ENCODE measurements around the gene FAM181A. TPM values are rescaled to one million over a fixed set of nuclear protein-coding genes. Genes with fewer than 3 reads are reported as not detected.

FAM181A gene
- total RNA-seq, 4 donors from 2014 or later: not detected

- 85% methylated on average over 20 of the region's 20 CpGs; no CpG with 5 or more reads in 1 of the 2 donors for WGBS, 2 donors (ENCODE audit: low coverage in 1 of 2)
- in situ Hi-C loops (cut with MboI; ENCODE audit: low pct_ligation_motif_present in 1 of 4, low pct_unique_long_range_greater_than_20kb in 1 of 4, low sequenced_read_pairs in 3 of 4): no loop called here
Observed at GRCh38 chr14:93950948-93951634, 23.9 kb downstream of the FAM181A start.

GRCh38 chr14:93951635-93952540 is 24.7 kb downstream of the FAM181A start:
- Histone ChIP-seq H3K4me1 (peaks cover 0 to 21% (median 6%) of the 10 kb centered on the region in 4 donors), H3K4me3 (no peak overlapping the region), H3K27ac (peak overlapping the region in 3 of 4 donors; percentile 0 to 87 (median 36)), H3K36me3 (no peaks in the 10 kb centered on the region), H3K27me3 (no peaks in the 10 kb centered on the region), H3K9me3 (no peaks in the 10 kb centered on the region)
- TF ChIP-seq POLR2A (IDR thresholded peaks at IDR 0.05) (no peak), EP300 (IDR thresholded peaks at IDR 0.05; ENCODE audit: low read depth) (no peak)
- intact Hi-C loops (cut with DNase I; ENCODE audit: low total_unique reads) (no loop called here), in situ Hi-C loops (cut with MboI; ENCODE audit: low pct_ligation_motif_present in 1 of 4, low pct_unique_long_range_greater_than_20kb in 1 of 4, low sequenced_read_pairs in 3 of 4) (no loop called here)
- 48% methylated on average over 7 of the region's 7 CpGs; no CpG with 5 or more reads in 1 of the 2 donors for WGBS, 2 donors (ENCODE audit: low coverage in 1 of 2)
- DNase-seq: no peak

More at GRCh38 chr14:93950948-93951634, 23.9 kb downstream of the FAM181A start:
- Histone ChIP-seq H3K27me3 (no peaks in the 10 kb centered on the region), H3K9me3 (no peaks in the 10 kb centered on the region), H3K4me3 (no peak overlapping the region), H3K27ac (peak overlapping the region in 1 of 4 donors; percentile 87), H3K4me1 (peaks cover 0 to 14% (median 0%) of the 10 kb centered on the region in 4 donors), H3K36me3 (no peaks in the 10 kb centered on the region)
- DNase-seq: no peak
- TF ChIP-seq POLR2AphosphoS5 (IDR thresholded peaks at IDR 0.05): no peak
- TF ChIP-seq EP300 (IDR thresholded peaks at IDR 0.05; ENCODE audit: low read depth): no peak
- TF ChIP-seq, protein P1, sequence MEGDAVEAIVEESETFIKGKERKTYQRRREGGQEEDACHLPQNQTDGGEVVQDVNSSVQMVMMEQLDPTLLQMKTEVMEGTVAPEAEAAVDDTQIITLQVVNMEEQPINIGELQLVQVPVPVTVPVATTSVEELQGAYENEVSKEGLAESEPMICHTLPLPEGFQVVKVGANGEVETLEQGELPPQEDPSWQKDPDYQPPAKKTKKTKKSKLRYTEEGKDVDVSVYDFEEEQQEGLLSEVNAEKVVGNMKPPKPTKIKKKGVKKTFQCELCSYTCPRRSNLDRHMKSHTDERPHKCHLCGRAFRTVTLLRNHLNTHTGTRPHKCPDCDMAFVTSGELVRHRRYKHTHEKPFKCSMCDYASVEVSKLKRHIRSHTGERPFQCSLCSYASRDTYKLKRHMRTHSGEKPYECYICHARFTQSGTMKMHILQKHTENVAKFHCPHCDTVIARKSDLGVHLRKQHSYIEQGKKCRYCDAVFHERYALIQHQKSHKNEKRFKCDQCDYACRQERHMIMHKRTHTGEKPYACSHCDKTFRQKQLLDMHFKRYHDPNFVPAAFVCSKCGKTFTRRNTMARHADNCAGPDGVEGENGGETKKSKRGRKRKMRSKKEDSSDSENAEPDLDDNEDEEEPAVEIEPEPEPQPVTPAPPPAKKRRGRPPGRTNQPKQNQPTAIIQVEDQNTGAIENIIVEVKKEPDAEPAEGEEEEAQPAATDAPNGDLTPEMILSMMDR (IDR thresholded peaks at IDR 0.05): no peak
- no peak for TF ChIP-seq POLR2A (IDR thresholded peaks at IDR 0.05)
- intact Hi-C loops (cut with DNase I; ENCODE audit: low total_unique reads): no loop called here

- TF ChIP-seq POLR2AphosphoS5 (IDR thresholded peaks at IDR 0.05) (no peak), POLR2A (IDR thresholded peaks at IDR 0.05) (no peak), EP300 (IDR thresholded peaks at IDR 0.05; ENCODE audit: low read depth) (no peak)
- TF ChIP-seq, protein P1 (IDR thresholded peaks at IDR 0.05): no peak
- H3K4me3 ChIP-seq: no peak overlapping the region
- peaks cover 0 to 30% (median 14%) of the 10 kb centered on the region in 4 donors for H3K4me1 ChIP-seq
- no peaks in the 10 kb centered on the region for H3K9me3 ChIP-seq
- no peaks in the 10 kb centered on the region for H3K27me3 ChIP-seq
- no peaks in the 10 kb centered on the region for H3K36me3 ChIP-seq
- 73% methylated on average over 3 of the region's 3 CpGs; no CpG with 5 or more reads in 1 of the 2 donors for WGBS, 2 donors (ENCODE audit: low coverage in 1 of 2)
- H3K27ac ChIP-seq: peak overlapping the region in 2 of 4 donors; percentile 75 to 87
- DNase-seq: no peak
- intact Hi-C loops (cut with DNase I; ENCODE audit: low total_unique reads): no loop called here
- in situ Hi-C loops (cut with MboI; ENCODE audit: low pct_ligation_motif_present in 1 of 4, low pct_unique_long_range_greater_than_20kb in 1 of 4, low sequenced_read_pairs in 3 of 4): no loop called here
Observed at GRCh38 chr14:93952829-93953228, 25.7 kb downstream of the FAM181A start.

GRCh38 chr14:93953263-93953662 is 26.1 kb downstream of the FAM181A start:
- 52 to 100% methylated on average over 1 to 14 of the region's 14 CpGs for WGBS, 2 donors (ENCODE audit: low coverage in 1 of 2)
- Histone ChIP-seq H3K36me3 (no peaks in the 10 kb centered on the region), H3K4me1 (peaks cover 0 to 34% (median 18%) of the 10 kb centered on the region in 4 donors), H3K4me3 (no peak overlapping the region), H3K27me3 (no peaks in the 10 kb centered on the region), H3K9me3 (no peaks in the 10 kb centered on the region), H3K27ac (peak overlapping the region; percentile 70 to 87 (median 73))
- TF ChIP-seq EP300 (IDR thresholded peaks at IDR 0.05; ENCODE audit: low read depth) (no peak), POLR2A (IDR thresholded peaks at IDR 0.05) (no peak), POLR2AphosphoS5 (IDR thresholded peaks at IDR 0.05) (no peak)
- TF ChIP-seq, protein P1 (IDR thresholded peaks at IDR 0.05): peak in 1 of 5 experiments; percentile 6
- intact Hi-C loops (cut with DNase I; ENCODE audit: low total_unique reads): no loop called here
- in situ Hi-C loops (cut with MboI; ENCODE audit: low pct_ligation_motif_present in 1 of 4, low pct_unique_long_range_greater_than_20kb in 1 of 4, low sequenced_read_pairs in 3 of 4): no loop called here
- DNase-seq: peak; percentile 46
